HG03095 (cell line): ENCODE measurements around the gene FOXO6.

Experiments used
- ATAC-seq: cut with Tn5 transposase; IDR thresholded peaks from one replicate; pipeline ENCODE4 v1.9.1; 2021; ENCODE audit warnings: moderate library complexity; ENCODE audit not compliant: unreplicated experiment

The FOXO6 gene

DNA sequence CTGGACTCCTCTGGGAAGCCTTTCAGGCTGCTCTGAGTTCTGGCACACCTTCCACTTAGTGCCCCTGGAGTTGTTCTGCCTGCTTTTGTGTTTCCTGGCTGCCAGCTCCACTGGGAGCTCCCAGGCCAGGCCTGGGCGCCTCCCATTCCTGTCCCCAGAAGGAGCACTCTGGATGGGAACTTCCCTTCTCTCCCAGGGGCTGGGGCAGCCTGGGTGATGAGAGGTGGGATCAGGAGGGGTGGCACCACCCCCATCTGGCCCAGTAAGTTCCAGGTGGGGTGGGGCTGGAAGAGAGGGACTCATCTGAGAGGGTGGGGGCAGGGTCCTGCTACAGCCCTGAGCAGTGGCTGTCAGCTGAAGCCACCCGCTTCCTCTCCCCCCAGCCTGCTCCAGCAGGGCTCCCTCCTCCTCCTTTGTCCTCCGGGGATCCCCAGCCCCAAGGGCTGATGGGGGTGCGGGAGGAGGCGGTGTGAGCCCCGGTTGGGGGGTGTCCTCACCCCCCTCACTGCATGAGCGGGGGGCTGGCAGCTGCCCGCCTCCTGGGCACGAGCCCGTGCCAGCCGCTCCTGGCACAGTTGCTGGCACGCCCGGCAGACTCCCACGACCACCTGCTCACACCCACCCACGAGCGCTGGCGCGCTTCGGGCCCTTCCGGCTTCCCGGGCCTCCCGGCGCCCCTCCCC, 4.7 kb downstream of the FOXO6 start:
- no peak for ATAC-seq

DNA sequence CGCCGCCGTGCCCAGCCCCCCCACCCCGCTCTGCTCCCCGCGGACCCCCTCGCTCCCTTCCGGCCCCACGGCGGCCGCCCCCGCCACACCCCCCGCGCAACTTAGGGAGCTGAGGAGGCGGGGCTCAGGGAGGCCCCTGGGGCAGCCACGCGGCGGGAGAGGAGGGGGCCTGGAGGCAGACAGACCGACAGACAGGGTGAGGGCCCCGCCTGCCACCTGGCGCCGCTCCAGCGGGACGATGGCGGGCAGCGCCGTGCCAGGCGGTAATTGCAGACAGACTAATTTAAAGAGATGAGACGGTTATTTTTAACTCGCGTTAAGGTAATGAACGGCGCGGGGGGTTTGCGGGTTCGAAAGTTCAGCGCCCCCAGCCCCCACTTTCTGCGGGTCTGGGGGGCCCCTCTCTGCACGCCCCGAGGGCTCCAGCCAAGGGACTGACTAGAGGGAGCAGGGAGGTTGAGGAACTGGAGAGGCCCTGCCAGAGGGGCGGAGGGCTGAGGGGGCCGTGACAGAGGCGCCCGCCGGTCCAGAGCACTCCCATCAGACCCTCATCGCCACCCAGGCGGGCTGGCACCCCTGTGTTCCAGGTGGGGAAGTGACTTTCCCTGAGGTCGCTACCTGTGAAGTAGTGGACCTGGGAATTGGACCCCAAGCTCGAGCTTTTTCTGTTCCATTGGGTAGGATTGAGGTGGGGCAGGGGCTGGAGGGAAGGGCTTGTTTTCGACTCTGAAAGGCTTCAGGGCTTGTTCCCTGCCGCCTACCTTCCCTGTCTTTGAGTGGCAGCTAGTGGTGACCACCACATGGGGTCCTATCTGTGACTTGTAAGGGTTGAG, 5.4 kb downstream of the FOXO6 start:
- ATAC-seq = no peak

DNA sequence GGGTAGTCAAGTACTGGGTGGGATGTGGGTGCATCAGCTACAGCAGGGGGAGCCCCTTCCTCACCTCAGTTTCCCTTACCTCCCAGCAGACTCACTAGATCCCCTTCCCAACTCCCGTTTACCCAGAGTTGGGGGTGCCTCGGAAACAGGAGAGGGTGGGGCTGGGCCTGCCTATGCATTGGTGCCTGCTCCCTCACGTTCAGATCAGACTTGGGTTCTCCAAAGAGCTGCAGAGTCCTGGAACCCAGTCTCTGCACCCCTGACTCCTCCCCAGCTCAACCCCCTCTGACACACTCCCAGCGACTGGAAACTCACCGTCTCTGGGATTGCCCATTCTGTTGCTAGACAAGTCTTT, 6.0 kb downstream of the FOXO6 start:
- ATAC-seq = no peak

DNA sequence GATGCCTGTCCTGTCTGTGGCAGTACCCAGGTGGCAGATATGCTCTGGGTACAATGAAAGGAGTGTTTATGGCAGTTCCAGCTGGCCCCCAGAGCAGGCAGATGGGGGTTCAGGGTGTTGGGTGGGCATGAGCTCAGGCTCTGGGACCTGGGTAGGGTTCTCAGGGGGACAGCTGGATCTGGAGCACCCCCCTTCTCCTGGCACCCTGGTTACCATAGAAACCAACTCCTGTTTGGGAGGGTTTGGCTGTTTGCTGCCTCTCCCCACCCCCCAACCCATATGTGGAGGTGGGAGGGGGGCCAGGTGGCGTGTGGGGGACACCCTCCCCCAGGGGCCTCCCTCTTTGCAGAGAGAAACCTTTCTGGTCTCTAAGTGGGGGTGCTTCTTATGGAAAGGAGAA, 7.1 kb downstream of the FOXO6 start:
- ATAC-seq = no peak

- no peak for ATAC-seq
Observed at GRCh38 chr1:41368801-41369200, 7.6 kb downstream of the FOXO6 start.

GRCh38 chr1:41369531-41369930, 8.3 kb downstream of the FOXO6 start:
- ATAC-seq = no peak

DNA sequence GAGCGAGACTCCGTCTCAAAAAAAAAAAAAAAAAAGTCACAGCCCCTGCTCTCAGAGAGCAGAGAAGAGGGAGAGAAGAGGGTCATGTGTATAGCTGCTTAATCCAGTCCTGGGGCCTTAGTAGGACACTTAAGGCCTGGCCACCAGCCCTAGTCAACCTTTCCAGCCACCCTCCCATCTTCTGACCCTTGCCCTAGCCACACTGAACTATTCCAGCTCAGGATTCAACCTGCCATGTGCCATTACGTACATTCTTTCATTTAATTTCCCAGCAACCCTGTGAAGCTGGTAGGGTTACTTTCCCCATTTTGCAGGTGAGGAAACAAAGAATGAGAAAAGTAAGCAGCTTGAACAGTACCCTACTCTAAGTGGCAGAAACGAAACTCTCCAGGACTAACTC, 9.0 kb downstream of the FOXO6 start:
- ATAC-seq = no peak

- ATAC-seq = no peak
Observed at GRCh38 chr1:41370756-41371420, 9.7 kb downstream of the FOXO6 start.

- no peak for ATAC-seq
Observed at GRCh38 chr1:41371630-41372599, 10.7 kb downstream of the FOXO6 start.

- ATAC-seq = no peak
Observed at GRCh38 chr1:41372600-41372993, 11.4 kb downstream of the FOXO6 start.

DNA sequence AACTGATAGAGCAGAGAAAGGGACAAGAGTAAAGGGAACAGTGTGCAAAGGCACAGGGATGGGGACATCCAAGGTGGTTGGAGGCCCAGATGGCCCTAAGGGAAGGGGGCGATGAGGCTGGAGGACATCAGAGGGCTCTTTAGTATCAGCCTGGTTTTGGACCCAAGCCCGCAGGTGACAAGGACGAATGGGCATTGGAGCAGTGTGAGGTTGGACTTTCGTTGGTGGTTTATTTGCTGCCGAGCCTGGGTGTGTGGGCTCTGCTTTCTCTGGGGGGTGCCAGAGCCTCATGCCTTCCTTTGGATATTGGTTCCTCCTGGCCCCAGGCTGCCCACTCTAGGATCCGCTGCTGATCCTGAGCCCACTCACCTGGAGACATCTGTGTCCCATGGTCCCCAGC, 12.1 kb downstream of the FOXO6 start:
- no peak for ATAC-seq

GRCh38 chr1:41374711-41375110, 13.5 kb downstream of the FOXO6 start:
- ATAC-seq = no peak

DNA sequence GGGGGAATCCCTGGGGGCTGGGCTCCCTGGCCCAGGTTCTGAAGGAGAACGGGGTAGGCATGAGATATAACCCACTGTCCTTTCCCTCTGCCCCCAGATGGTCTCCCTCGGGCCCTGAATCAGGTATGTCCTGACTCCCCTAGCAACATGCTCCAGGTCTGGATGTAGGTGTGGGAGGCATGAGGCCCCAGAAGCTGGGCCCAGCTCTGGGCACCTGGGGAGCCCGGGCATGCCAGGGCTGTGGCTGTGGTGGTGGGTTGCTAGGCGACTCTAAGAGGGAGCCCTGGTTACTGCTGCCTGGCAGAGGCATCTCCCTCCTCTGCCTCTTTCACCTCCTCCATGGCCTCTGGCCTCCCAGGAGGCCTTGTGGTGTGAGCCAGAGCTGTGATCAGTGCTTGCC, 16.2 kb downstream of the FOXO6 start:
- ATAC-seq = no peak

GRCh38 chr1:41378222-41378621, 17.0 kb downstream of the FOXO6 start:
- ATAC-seq = no peak

GRCh38 chr1:41378999-41379737, 17.9 kb downstream of the FOXO6 start:
- ATAC-seq = no peak

DNA sequence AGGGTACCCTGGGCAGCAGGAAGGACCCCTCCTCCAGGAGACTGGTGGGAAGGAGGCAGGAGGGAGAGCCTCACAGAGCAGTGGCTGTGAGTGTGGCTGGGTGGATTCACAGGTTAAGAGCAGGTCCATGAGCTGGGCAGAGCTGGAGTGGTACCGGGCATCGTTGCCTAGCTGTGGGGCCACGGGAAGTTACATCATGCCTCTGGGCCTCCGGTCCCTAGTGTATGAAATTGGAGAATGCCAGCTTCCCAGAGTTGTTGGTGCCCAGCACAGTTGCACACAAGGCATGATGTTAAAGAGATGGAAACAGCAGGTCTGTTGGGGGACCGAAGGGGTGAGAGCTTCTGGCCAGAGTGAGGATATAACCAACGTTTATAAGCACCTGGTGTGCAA, 18.5 kb downstream of the FOXO6 start:
- no peak for ATAC-seq

DNA sequence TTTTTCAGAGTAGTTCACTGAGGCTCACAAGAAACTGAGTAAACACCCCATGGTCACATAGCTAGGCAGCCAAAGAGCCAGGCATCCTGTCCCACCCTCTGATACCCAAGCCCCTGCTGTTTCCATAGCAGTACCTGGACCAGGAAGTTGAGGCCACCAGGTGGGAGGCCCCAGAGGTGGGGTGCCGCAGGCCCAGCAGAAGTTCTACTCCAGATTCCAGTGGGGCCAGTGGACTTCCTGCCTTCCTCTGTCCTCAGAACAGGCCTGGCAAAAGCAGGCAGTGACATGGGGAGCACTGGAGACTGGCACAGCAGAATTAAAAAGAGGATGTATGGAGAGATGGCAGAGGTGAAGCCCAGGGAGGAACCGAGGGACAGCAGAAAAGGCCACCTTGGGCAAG, 19.0 kb downstream of the FOXO6 start:
- no peak for ATAC-seq

DNA sequence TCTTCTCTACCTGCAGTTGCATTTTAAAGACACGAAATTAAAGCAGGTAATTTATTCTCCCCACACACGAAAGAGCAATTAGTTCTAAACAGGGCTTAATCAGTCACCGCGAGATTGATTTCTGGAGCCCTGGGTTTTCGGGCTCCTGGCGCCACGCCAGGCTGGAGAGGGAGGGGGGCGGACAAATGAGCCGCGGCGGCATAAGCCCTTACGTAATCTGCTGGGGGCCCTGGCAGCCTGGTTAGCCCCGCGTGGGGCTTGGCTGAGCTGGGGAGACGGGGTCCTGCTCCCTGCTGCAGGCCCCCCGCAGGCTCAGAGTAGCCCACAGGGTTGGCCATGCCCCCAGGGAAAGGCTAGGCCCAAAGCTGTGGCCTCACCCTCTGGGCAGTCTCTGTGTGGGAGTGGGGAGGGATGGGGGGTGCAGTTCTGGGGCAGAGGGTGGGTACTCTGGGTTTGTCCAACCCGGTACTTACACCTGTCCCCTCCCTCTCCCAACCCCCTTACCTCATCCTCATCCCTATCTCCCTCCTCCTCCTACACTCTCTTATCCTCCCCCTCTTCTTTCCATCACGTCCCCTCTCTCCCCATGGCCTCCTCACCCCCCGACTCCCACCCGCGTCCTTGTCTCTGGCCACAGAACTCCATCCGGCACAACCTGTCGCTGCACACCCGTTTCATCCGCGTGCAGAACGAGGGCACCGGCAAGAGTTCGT, 19.9 kb downstream of the FOXO6 start:
- ATAC-seq = no peak

GRCh38 chr1:41381692-41382479, 20.7 kb downstream of the FOXO6 start:
- ATAC-seq = no peak
